K562 (cell line): ENCODE measurements around the gene SULT2A1. TPM values are rescaled to one million over a fixed set of nuclear protein-coding genes. Genes with fewer than 3 reads are reported as not detected.
A peak's percentile ranks its signal among the peaks of the same experiment; 100 is the strongest.

Experiments
- ARID3A ChIP-seq: IDR thresholded peaks from 2 replicates; pipeline ENCODE4 v1.6.1; 2012; ENCODE audit warnings: low read depth, low read length, improper control_type of control experiment, borderline replicate concordance
- CBFA2T2 ChIP-seq: fragments of 450-650 bp; conservative IDR thresholded peaks from 2 replicates; pipeline ENCODE4 v1.6.1; 2017; ENCODE audit warnings: mild to moderate bottlenecking
- RB1 ChIP-seq: fragments of 450-650 bp; IDR thresholded peaks from 2 replicates; pipeline ENCODE4 v1.6.1; 2017; ENCODE audit warnings: low read depth, mild to moderate bottlenecking
- TAL1 ChIP-seq: fragments of 450-650 bp; IDR thresholded peaks from 2 replicates; pipeline ENCODE4 v1.6.1; 2016; ENCODE audit warnings: mild to moderate bottlenecking
- TBL1XR1 ChIP-seq, 2 experiments: IDR thresholded peaks; 2 replicates each; pipeline ENCODE4 v1.6.1; 2012; ENCODE audit warnings: improper control_type of control experiment in 2 of 2, low read length in 2 of 2, mild to moderate bottlenecking in 1 of 2
- ZNF384 ChIP-seq: IDR thresholded peaks from 2 replicates; pipeline ENCODE4 v1.6.1; 2012; ENCODE audit warnings: low read depth, low read length, improper control_type of control experiment
- ZNF780A ChIP-seq: fragments of 250-450 bp; sonication (Bioruptor Pico); IDR thresholded peaks from 2 replicates; pipeline ENCODE4 v1.5.0; 2021; ENCODE audit warnings: mild to moderate bottlenecking
- polyA plus RNA-seq, 8 experiments: library from polyadenylated mRNA; depleted of rRNA in 4 of 8; stranded (reverse) in 5 of 8; unstranded in 3 of 8; fragments of >200 nt; fragmentation: Nextera tagmentation in 2 of 8; fragmentation: Illumina TruSeq in 1 of 8; extraction: Ambion mirVana in 2 of 8; extraction: Trizol in 1 of 8; gene quantifications; 2 replicates each; pipeline versions ENCODE4 v1.2.1 to v1.2.3, GENCODE V29; 2011 to 2014; ENCODE audit warnings: inconsistent platforms in 1 of 8, missing spikeins in 1 of 8
- total RNA-seq, 7 experiments: library from RNA; depleted of rRNA in 6 of 7; stranded (reverse); fragments of >200 nt in 6 of 7; fragmentation: Illumina TruSeq in 2 of 7; extraction: Trizol in 2 of 7; gene quantifications; 2 replicates each; pipeline versions ENCODE4 v1.2.1 to v1.2.3, GENCODE V29; 2011 to 2021; ENCODE audit warnings: low replicate concordance in 1 of 7
- TF ChIP-seq, protein P1 (sequence below), 3 experiments: IDR thresholded peaks in 2 of 3; conservative IDR thresholded peaks in 1 of 3; 2 replicates each; pipeline ENCODE4 v1.5.1; 2011 to 2012; ENCODE audit warnings: low read length in 3 of 3, mild to moderate bottlenecking in 3 of 3, control low read depth in 2 of 3, improper control_type of control experiment in 1 of 3, inconsistent platforms in 1 of 3, low read depth in 1 of 3, mixed read lengths in 1 of 3, moderate library complexity in 1 of 3; ENCODE audit not compliant: insufficient read depth in 2 of 3
- TF ChIP-seq, protein P2 (sequence below): IDR thresholded peaks from 2 replicates; pipeline ENCODE4 v1.6.1; 2011; ENCODE audit warnings: borderline replicate concordance, low read depth, mild to moderate bottlenecking, moderate library complexity, low read length; ENCODE audit not compliant: insufficient read depth, poor library complexity, severe bottlenecking
- TF ChIP-seq, protein P3 (sequence below): fragments of 450-650 bp; formaldehyde crosslinking; IDR thresholded peaks from 2 replicates; pipeline ENCODE4 v1.4.0; 2022; ENCODE audit warnings: missing genetic modification characterization
- TF ChIP-seq, protein P4 (sequence below), 2 experiments: fragments of 450-650 bp; formaldehyde crosslinking in 1 of 2; IDR thresholded peaks; 2 replicates each; pipeline versions ENCODE4 v1.4.0 to v1.6.1; 2014 to 2020; ENCODE audit warnings: mild to moderate bottlenecking in 2 of 2, borderline replicate concordance in 1 of 2, low read depth in 1 of 2

SULT2A1 gene
- total and polyA plus RNA-seq, 9 of the 15 experiments (the other 6 are each of a cell fraction or from before 2014, with no cell fraction given), result 0.03 to 0.25 (median 0.07) TPM; not detected in 4

- TF ChIP-seq, protein P1, sequence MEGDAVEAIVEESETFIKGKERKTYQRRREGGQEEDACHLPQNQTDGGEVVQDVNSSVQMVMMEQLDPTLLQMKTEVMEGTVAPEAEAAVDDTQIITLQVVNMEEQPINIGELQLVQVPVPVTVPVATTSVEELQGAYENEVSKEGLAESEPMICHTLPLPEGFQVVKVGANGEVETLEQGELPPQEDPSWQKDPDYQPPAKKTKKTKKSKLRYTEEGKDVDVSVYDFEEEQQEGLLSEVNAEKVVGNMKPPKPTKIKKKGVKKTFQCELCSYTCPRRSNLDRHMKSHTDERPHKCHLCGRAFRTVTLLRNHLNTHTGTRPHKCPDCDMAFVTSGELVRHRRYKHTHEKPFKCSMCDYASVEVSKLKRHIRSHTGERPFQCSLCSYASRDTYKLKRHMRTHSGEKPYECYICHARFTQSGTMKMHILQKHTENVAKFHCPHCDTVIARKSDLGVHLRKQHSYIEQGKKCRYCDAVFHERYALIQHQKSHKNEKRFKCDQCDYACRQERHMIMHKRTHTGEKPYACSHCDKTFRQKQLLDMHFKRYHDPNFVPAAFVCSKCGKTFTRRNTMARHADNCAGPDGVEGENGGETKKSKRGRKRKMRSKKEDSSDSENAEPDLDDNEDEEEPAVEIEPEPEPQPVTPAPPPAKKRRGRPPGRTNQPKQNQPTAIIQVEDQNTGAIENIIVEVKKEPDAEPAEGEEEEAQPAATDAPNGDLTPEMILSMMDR (IDR thresholded peaks at IDR 0.05 in 2 of 3, conservative IDR thresholded peaks at IDR 0.05 in 1 of 3; ENCODE audit: insufficient read depth in 2 of 3, low read depth in 1 of 3, low read length in 3 of 3), result peak; percentile 94 to 99 (median 98)
- TF ChIP-seq, protein P2, sequence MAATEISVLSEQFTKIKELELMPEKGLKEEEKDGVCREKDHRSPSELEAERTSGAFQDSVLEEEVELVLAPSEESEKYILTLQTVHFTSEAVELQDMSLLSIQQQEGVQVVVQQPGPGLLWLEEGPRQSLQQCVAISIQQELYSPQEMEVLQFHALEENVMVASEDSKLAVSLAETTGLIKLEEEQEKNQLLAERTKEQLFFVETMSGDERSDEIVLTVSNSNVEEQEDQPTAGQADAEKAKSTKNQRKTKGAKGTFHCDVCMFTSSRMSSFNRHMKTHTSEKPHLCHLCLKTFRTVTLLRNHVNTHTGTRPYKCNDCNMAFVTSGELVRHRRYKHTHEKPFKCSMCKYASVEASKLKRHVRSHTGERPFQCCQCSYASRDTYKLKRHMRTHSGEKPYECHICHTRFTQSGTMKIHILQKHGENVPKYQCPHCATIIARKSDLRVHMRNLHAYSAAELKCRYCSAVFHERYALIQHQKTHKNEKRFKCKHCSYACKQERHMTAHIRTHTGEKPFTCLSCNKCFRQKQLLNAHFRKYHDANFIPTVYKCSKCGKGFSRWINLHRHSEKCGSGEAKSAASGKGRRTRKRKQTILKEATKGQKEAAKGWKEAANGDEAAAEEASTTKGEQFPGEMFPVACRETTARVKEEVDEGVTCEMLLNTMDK, result peak; percentile 61
- peak; percentile 12; the same call in 1 of the 2 replicates for TF ChIP-seq ARID3A
- peak in 1 of 2 experiments; percentile 43; a peak in 1 of 4 replicates for TF ChIP-seq TBL1XR1 (IDR thresholded peaks at IDR 0.05; ENCODE audit: low read length in 2 of 2)
- peak; percentile 12; the same call in 1 of the 2 replicates for TF ChIP-seq TAL1
- TF ChIP-seq, protein P3, sequence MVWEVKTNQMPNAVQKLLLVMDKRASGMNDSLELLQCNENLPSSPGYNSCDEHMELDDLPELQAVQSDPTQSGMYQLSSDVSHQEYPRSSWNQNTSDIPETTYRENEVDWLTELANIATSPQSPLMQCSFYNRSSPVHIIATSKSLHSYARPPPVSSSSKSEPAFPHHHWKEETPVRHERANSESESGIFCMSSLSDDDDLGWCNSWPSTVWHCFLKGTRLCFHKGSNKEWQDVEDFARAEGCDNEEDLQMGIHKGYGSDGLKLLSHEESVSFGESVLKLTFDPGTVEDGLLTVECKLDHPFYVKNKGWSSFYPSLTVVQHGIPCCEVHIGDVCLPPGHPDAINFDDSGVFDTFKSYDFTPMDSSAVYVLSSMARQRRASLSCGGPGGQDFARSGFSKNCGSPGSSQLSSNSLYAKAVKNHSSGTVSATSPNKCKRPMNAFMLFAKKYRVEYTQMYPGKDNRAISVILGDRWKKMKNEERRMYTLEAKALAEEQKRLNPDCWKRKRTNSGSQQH (CRISPR knock-in tag), result no peak
- peak; percentile 58; the same call in 1 of the 2 replicates for TF ChIP-seq RB1
- TF ChIP-seq, protein P4, sequence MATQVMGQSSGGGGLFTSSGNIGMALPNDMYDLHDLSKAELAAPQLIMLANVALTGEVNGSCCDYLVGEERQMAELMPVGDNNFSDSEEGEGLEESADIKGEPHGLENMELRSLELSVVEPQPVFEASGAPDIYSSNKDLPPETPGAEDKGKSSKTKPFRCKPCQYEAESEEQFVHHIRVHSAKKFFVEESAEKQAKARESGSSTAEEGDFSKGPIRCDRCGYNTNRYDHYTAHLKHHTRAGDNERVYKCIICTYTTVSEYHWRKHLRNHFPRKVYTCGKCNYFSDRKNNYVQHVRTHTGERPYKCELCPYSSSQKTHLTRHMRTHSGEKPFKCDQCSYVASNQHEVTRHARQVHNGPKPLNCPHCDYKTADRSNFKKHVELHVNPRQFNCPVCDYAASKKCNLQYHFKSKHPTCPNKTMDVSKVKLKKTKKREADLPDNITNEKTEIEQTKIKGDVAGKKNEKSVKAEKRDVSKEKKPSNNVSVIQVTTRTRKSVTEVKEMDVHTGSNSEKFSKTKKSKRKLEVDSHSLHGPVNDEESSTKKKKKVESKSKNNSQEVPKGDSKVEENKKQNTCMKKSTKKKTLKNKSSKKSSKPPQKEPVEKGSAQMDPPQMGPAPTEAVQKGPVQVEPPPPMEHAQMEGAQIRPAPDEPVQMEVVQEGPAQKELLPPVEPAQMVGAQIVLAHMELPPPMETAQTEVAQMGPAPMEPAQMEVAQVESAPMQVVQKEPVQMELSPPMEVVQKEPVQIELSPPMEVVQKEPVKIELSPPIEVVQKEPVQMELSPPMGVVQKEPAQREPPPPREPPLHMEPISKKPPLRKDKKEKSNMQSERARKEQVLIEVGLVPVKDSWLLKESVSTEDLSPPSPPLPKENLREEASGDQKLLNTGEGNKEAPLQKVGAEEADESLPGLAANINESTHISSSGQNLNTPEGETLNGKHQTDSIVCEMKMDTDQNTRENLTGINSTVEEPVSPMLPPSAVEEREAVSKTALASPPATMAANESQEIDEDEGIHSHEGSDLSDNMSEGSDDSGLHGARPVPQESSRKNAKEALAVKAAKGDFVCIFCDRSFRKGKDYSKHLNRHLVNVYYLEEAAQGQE (IDR thresholded peaks at IDR 0.05; ENCODE audit: borderline replicate concordance), result peak; percentile 86
- TF ChIP-seq, protein P4 (CRISPR knock-in tag; IDR thresholded peaks at IDR 0.05; ENCODE audit: low read depth), result no peak
- 0 out of 2 replicates have a peak, but pooled peaks have one; percentile 9 for TF ChIP-seq CBFA2T2
- 0 out of 2 replicates have a peak, but pooled peaks have one; percentile 52 for TF ChIP-seq ZNF384
- TF ChIP-seq ZNF780A (CRISPR knock-in tag), result no peak
Observed at GRCh38 chr19:47863514-47863936, 22.6 kb downstream of the SULT2A1 start (continued).
